ENCODE measurements around the gene CA6. TPM values are rescaled to one million over a fixed set of nuclear protein-coding genes. Genes with fewer than 3 reads are reported as not detected.
"Not testable (repeated sequence)": the region's sequence is repeated elsewhere in the genome, so short reads cannot be mapped to it uniquely, and the experiment has no call there.

CA6 gene
- total and polyA plus RNA-seq, 2 experiments from 2014 or later, result not detected

DNA sequence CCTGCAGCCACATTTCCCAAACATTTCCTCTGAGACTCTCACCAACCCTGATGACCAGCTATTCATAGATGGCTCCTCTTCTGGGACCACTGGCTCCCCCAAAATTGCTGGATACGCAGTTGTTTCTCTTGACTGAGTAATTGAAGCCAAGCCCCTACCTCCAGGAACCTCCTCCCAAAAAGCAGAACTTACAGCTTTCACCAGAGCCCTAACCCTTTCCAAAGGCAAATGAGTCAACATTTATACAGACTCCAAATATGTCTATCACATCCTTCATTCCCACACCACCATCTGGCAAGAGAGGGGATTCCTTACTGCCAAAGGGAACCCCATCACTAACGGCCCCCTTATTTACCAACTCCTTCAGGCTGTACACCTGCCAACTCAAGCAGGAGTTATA is 20.3 kb upstream of the CA6 start:
- Histone ChIP-seq H3K27ac (no peak overlapping the region), H3K4me2 (ENCODE audit: unreplicated experiment) (no peak overlapping the region), H3K4me1 (ENCODE audit: insufficient read depth) (no peaks in the 10 kb centered on the region), H3K9ac (no peak overlapping the region), H3K27me3 (replicated peaks; ENCODE audit: insufficient read depth) (0 out of 2 replicates have a peak, but pooled peaks cover 4% of the 10 kb centered on the region), H3F3A (ENCODE audit: insufficient read depth) (no peaks in the 10 kb centered on the region), H3K9me3 (ENCODE audit: low read depth) (no peaks in the 10 kb centered on the region), H3K4me3 (no peak overlapping the region), H4K20me1 (ENCODE audit: insufficient read depth) (no peaks in the 10 kb centered on the region), H3K36me3 (ENCODE audit: low read depth) (no peaks in the 10 kb centered on the region), H3K9me2 (ENCODE audit: insufficient read depth) (no peaks in the 10 kb centered on the region), H3K79me2 (ENCODE audit: insufficient read depth) (no peaks in the 10 kb centered on the region), H2AFZ (no peak overlapping the region)
- no peak for TF ChIP-seq EZH2phosphoT487 (IDR thresholded peaks at IDR 0.05; ENCODE audit: insufficient read depth, low read depth)
- TF ChIP-seq EZH2 (IDR thresholded peaks at IDR 0.05; ENCODE audit: insufficient read depth, poor library complexity, severe bottlenecking), result no peak
- 45 to 46% methylated on average over 2 of the region's 2 CpGs for WGBS, 2 experiments (ENCODE audit: low coverage in 1 of 2, low lambda C conversion rate in 2 of 2, missing lambda C conversion rate in 2 of 2)
- DNase-seq, result no peak
- in situ Hi-C loops (cut with MboI), result loop anchor here (10.0 kb wide), 1 partner anchor 179 kb away; no protein-coding TSS in a partner anchor

DNA sequence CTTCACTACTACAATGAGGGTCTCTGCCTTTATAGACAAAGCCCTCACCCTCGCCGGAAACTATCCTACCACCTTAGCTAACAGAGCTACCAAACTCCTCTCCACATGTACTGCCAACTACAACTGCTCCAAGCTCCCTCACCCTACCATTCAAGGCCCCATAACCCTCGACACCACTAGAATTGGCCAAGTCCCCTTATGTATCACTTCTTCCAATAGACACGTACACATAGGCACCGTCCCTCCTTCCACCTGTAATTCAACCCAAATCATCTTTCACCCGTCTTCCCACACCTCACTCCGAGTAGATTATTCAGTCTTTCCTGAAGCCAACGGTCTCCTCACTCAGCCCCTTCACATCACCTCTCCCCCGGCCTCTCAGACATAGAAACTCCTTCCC is 19.7 kb upstream of the CA6 start:
- no peak overlapping the region for H3K27ac ChIP-seq
- no peak for DNase-seq
- in situ Hi-C loops (cut with MboI), result loop anchor here (10.0 kb wide), 1 partner anchor 179 kb away; no protein-coding TSS in a partner anchor

DNA sequence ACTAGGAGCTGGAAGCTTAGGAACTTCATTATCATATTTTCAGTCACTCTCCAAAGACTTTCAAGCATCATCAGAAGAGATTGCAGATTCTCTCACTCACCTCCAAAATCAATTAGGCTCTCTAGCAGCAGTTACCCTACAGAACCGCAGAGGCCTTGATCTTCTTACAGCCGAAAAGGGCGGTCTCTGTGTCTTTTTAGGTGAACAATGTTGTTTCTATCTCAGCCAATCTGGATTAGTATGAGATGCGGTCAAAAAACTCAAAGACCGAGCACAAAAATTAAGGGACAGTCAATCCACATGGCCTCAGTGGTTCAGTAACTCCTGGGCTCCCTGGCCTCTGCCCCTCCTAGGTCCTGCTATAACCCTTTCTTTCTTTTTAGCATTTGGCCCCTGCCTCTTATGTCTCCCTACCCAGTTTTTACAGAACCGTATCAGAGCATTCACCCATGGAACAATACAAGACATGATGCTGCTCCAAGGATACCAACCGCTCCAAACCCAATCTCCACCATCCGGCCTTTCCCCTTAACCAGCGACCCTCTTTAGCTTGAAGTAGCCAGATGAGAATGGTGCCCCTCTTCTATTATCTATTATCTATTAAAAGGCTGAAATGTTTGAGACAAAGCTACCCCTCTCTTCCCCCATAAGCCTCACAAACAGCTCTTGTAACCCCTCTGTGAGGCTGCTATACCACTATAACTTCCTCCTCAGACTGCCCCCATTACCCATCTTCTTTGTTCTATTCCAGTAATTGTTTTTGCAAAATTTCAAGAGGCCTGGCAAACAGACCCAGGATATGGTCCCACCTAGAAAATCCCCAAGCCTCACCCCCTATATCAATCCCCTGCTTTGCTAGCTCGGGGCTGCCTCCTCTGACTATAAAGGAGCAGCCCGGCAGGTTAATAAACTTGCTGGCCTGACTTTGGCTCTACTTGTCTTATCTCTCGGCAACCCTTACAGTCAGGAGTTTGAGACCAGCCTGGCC is 18.7 kb upstream of the CA6 start:
- H3K27me3 ChIP-seq (replicated peaks; ENCODE audit: insufficient read depth), result 0 out of 2 replicates have a peak, but pooled peaks cover 4% of the 10 kb centered on the region
- H3K27ac ChIP-seq, result no peak overlapping the region
- no peaks in the 10 kb centered on the region for H3K36me3 ChIP-seq (ENCODE audit: low read depth)
- H3K4me3 ChIP-seq, result no peak overlapping the region
- no peaks in the 10 kb centered on the region for H4K20me1 ChIP-seq (ENCODE audit: insufficient read depth)
- TF ChIP-seq EZH2phosphoT487 (IDR thresholded peaks at IDR 0.05; ENCODE audit: insufficient read depth, low read depth) (no peak), EZH2 (IDR thresholded peaks at IDR 0.05; ENCODE audit: insufficient read depth, poor library complexity, severe bottlenecking) (no peak)
- H3K4me1 ChIP-seq (ENCODE audit: insufficient read depth), result no peaks in the 10 kb centered on the region
- 86 to 87% methylated on average over 12 of the region's 12 CpGs for WGBS, 2 experiments (ENCODE audit: low coverage in 1 of 2, low lambda C conversion rate in 2 of 2, missing lambda C conversion rate in 2 of 2)
- no peak overlapping the region for H3K9ac ChIP-seq
- no peaks in the 10 kb centered on the region for H3K9me2 ChIP-seq (ENCODE audit: insufficient read depth)
- H3K4me2 ChIP-seq (ENCODE audit: unreplicated experiment), result no peak overlapping the region
- no peaks in the 10 kb centered on the region for H3K79me2 ChIP-seq (ENCODE audit: insufficient read depth)
- H3F3A ChIP-seq (ENCODE audit: insufficient read depth), result no peaks in the 10 kb centered on the region
- DNase-seq, result no peak
- H2AFZ ChIP-seq, result no peak overlapping the region
- in situ Hi-C loops (cut with MboI), result loop anchor here (10.0 kb wide), 1 partner anchor 178 kb away; no protein-coding TSS in a partner anchor
- H3K9me3 ChIP-seq (ENCODE audit: low read depth), result no peaks in the 10 kb centered on the region

More for the DNA sequence above, 19.7 kb upstream of the CA6 start:
- Histone ChIP-seq H3K9me2 (ENCODE audit: insufficient read depth) (no peaks in the 10 kb centered on the region), H4K20me1 (ENCODE audit: insufficient read depth) (no peaks in the 10 kb centered on the region), H3K36me3 (ENCODE audit: low read depth) (no peaks in the 10 kb centered on the region), H3K79me2 (ENCODE audit: insufficient read depth) (no peaks in the 10 kb centered on the region), H3K4me3 (no peak overlapping the region), H3K9me3 (ENCODE audit: low read depth) (no peaks in the 10 kb centered on the region), H3K4me2 (ENCODE audit: unreplicated experiment) (no peak overlapping the region), H3K27me3 (replicated peaks; ENCODE audit: insufficient read depth) (0 out of 2 replicates have a peak, but pooled peaks cover 4% of the 10 kb centered on the region), H3F3A (ENCODE audit: insufficient read depth) (no peaks in the 10 kb centered on the region), H2AFZ (no peak overlapping the region), H3K9ac (no peak overlapping the region), H3K4me1 (ENCODE audit: insufficient read depth) (no peaks in the 10 kb centered on the region)
- 76 to 79% methylated on average over 9 of the region's 9 CpGs for WGBS, 2 experiments (ENCODE audit: low coverage in 1 of 2, low lambda C conversion rate in 2 of 2, missing lambda C conversion rate in 2 of 2)
- TF ChIP-seq EZH2phosphoT487 (IDR thresholded peaks at IDR 0.05; ENCODE audit: insufficient read depth, low read depth) (no peak), EZH2 (IDR thresholded peaks at IDR 0.05; ENCODE audit: insufficient read depth, poor library complexity, severe bottlenecking) (no peak)

GRCh38 chr1:8930116-8930515 is 15.6 kb upstream of the CA6 start:
- Histone ChIP-seq H3K9me3 (ENCODE audit: low read depth) (no peaks in the 10 kb centered on the region), H3K4me3 (no peak overlapping the region), H3K79me2 (ENCODE audit: insufficient read depth) (no peaks in the 10 kb centered on the region), H2AFZ (no peak overlapping the region), H4K20me1 (ENCODE audit: insufficient read depth) (no peaks in the 10 kb centered on the region), H3K4me2 (ENCODE audit: unreplicated experiment) (no peak overlapping the region), H3K27ac (no peak overlapping the region), H3K27me3 (replicated peaks; ENCODE audit: insufficient read depth) (no peaks in the 10 kb centered on the region), H3K9me2 (ENCODE audit: insufficient read depth) (no peaks in the 10 kb centered on the region), H3K4me1 (ENCODE audit: insufficient read depth) (no peaks in the 10 kb centered on the region), H3K9ac (no peak overlapping the region), H3K36me3 (ENCODE audit: low read depth) (no peaks in the 10 kb centered on the region), H3F3A (ENCODE audit: insufficient read depth) (no peaks in the 10 kb centered on the region)
- WGBS, 2 experiments (ENCODE audit: low coverage in 1 of 2, low lambda C conversion rate in 2 of 2, missing lambda C conversion rate in 2 of 2), result 41 to 50% methylated on average over 4 of the region's 4 CpGs
- in situ Hi-C loops (cut with MboI), result no loop called here
- no peak for DNase-seq
- no peak for TF ChIP-seq EZH2 (IDR thresholded peaks at IDR 0.05; ENCODE audit: insufficient read depth, poor library complexity, severe bottlenecking)
- TF ChIP-seq EZH2phosphoT487 (IDR thresholded peaks at IDR 0.05; ENCODE audit: insufficient read depth, low read depth), result no peak

- H3K27ac ChIP-seq; DNase-seq; H4K20me1 ChIP-seq (ENCODE audit: insufficient read depth); H3K79me2 ChIP-seq (ENCODE audit: insufficient read depth); H2AFZ ChIP-seq; H3K9ac ChIP-seq; H3K9me3 ChIP-seq (ENCODE audit: low read depth); H3K36me3 ChIP-seq (ENCODE audit: low read depth); H3K4me2 ChIP-seq (ENCODE audit: unreplicated experiment); H3F3A ChIP-seq (ENCODE audit: insufficient read depth); in situ Hi-C loops (cut with MboI); H3K4me3 ChIP-seq; H3K4me1 ChIP-seq (ENCODE audit: insufficient read depth); H3K27me3 ChIP-seq (replicated peaks; ENCODE audit: insufficient read depth); H3K9me2 ChIP-seq (ENCODE audit: insufficient read depth): not testable (repeated sequence)
- WGBS, 2 experiments (ENCODE audit: low coverage in 1 of 2, low lambda C conversion rate in 2 of 2, missing lambda C conversion rate in 2 of 2), result 76 to 80% methylated on average over 7 of the region's 7 CpGs
These were observed 8.6 kb upstream of the CA6 start for GRCh38 chr1:8937051-8937450.
